Left lung (tissue), 10 donors: Measurements from ENCODE around the gene TSTD2. TPM values are rescaled to one million over a fixed set of nuclear protein-coding genes. Genes with fewer than 3 reads are reported as not detected.
"Not testable (repeated sequence)": the region's sequence is repeated elsewhere in the genome, so short reads cannot be mapped to it uniquely, and the experiment has no call there.

Experiments
- ATAC-seq: fragments of 200-7000 bp; cut with Tn5 transposase; one replicate; pipeline ENCODE4 v1.9.1; 2020; ENCODE audit warnings: moderate library complexity
- DNase-seq, 4 donors: peaks; one replicate each; pipeline ENCODE4 v3.0.0-alpha.2; 2013 to 2020
- H3K27ac ChIP-seq, 2 donors: fragments of 200-600 bp; sonication (generic) in 1 of 2; one replicate each; pipeline versions ENCODE4 v1.5.0 to v1.8.0; 2020 to 2021
- H3K27me3 ChIP-seq, 2 donors: fragments of 200-600 bp; sonication (generic) in 1 of 2; one replicate each; pipeline versions ENCODE4 v1.5.0 to v1.8.0; 2020 to 2021
- H3K36me3 ChIP-seq, 2 donors: fragments of 200-600 bp; sonication (generic) in 1 of 2; one replicate each; pipeline versions ENCODE4 v1.5.0 to v1.8.0; 2020 to 2021
- H3K4me1 ChIP-seq, 2 donors: fragments of 200-600 bp; one replicate each; pipeline ENCODE4 v1.8.0; 2021
- H3K4me3 ChIP-seq, 2 donors: fragments of 200-600 bp; sonication (generic) in 1 of 2; one replicate each; pipeline versions ENCODE4 v1.5.0 to v1.8.0; 2020 to 2021; ENCODE audit warnings: mild to moderate bottlenecking in 1 of 2
- H3K9me3 ChIP-seq, 2 donors: fragments of 200-600 bp; sonication (generic) in 1 of 2; one replicate each; pipeline versions ENCODE4 v1.5.0 to v1.8.0; 2020 to 2021
- CTCF ChIP-seq, 2 donors: fragments of 200-600 bp; sonication (generic) in 1 of 2; IDR thresholded peaks; one replicate each; pipeline versions ENCODE4 v1.5.0 to v1.8.0; 2021; ENCODE audit warnings: antibody characterized with exemption in 2 of 2
- intact Hi-C, 2 donors: fragments of 100-400 bp; cut with DNase I; formaldehyde crosslinking; loops; one replicate each; pipeline versions ENCODE4 v1.11.2 to v1.14.2; 2022
- polyA plus RNA-seq, 6 donors: library from polyadenylated mRNA; unstranded; fragments of 120-200 nt; gene quantifications; one replicate each; pipeline ENCODE4 v1.2.1, GENCODE V29; 2013; ENCODE audit not compliant: insufficient read length in 6 of 6
- total RNA-seq, 2 donors: library from RNA; stranded (reverse); fragmentation: NEBNext Ultra II Directional; extraction: Animal tissue kit (Norgen Biotek cat#: 25700); gene quantifications; one replicate each; pipeline ENCODE4 v1.2.1, GENCODE V29; 2021
- donor health status: DM: no; HTN: yes; CAD: no.
- donor health status: DM: no; HTN: no; CAD: no.

The TSTD2 gene
- total and polyA plus RNA-seq, 8 donors = 16.4 to 41.5 (median 34.1) TPM

- no peaks in the 10 kb centered on the region for H3K27me3 ChIP-seq
- no peak overlapping the region for H3K27ac ChIP-seq
- ATAC-seq (no peak), DNase-seq (no peak)
- intact Hi-C loops = no loop called here
- peaks cover 9 to 27% of the 10 kb centered on the region in 2 donors for H3K4me1 ChIP-seq
- H3K4me3 ChIP-seq = no peak overlapping the region
- no peak for TF ChIP-seq CTCF (IDR thresholded peaks at IDR 0.05)
- H3K9me3 ChIP-seq = no peaks in the 10 kb centered on the region
- H3K36me3 ChIP-seq = peaks cover 0 to 21% of the 10 kb centered on the region in 2 donors
These were observed 4.5 kb downstream of the TSTD2 start for GRCh38 chr9:97628668-97629067.

GRCh38 chr9:97627624-97628023, 5.5 kb downstream of the TSTD2 start:
- Histone ChIP-seq H3K27ac (no peak overlapping the region), H3K36me3 (peaks cover 0 to 29% of the 10 kb centered on the region in 2 donors), H3K27me3 (no peaks in the 10 kb centered on the region), H3K9me3 (no peaks in the 10 kb centered on the region), H3K4me1 (peaks cover 9 to 27% of the 10 kb centered on the region in 2 donors), H3K4me3 (no peak overlapping the region)
- TF ChIP-seq CTCF (IDR thresholded peaks at IDR 0.05) = no peak
- intact Hi-C loops = no loop called here
- no peak for DNase-seq
- ATAC-seq = no peak

- Histone ChIP-seq H3K4me1 (peaks cover 0 to 12% of the 10 kb centered on the region in 2 donors), H3K27ac (no peak overlapping the region), H3K9me3 (no peaks in the 10 kb centered on the region), H3K36me3 (peaks cover 0 to 46% of the 10 kb centered on the region in 2 donors), H3K4me3 (no peak overlapping the region), H3K27me3 (no peaks in the 10 kb centered on the region)
- DNase-seq (no peak), ATAC-seq (no peak)
- TF ChIP-seq CTCF (IDR thresholded peaks at IDR 0.05) = no peak
- intact Hi-C loops = no loop called here
These were observed 7.5 kb downstream of the TSTD2 start for GRCh38 chr9:97625620-97626019.

- TF ChIP-seq CTCF (IDR thresholded peaks at IDR 0.05) = no peak
- Histone ChIP-seq H3K4me1 (peaks cover 0 to 12% of the 10 kb centered on the region in 2 donors), H3K36me3 (peaks cover 0 to 54% of the 10 kb centered on the region in 2 donors), H3K9me3 (no peaks in the 10 kb centered on the region), H3K27me3 (no peaks in the 10 kb centered on the region), H3K27ac (no peak overlapping the region), H3K4me3 (no peak overlapping the region)
- ATAC-seq (no peak), DNase-seq (no peak)
- intact Hi-C loops = no loop called here
These were observed 9.2 kb downstream of the TSTD2 start for GRCh38 chr9:97623946-97624345.

- DNase-seq, H3K27ac ChIP-seq, H3K9me3 ChIP-seq, H3K4me1 ChIP-seq, intact Hi-C loops, H3K27me3 ChIP-seq, H3K4me3 ChIP-seq, ATAC-seq: not testable (repeated sequence)
- H3K36me3 ChIP-seq = peaks cover 0 to 61% of the 10 kb centered on the region in 2 donors
These were observed 10.7 kb downstream of the TSTD2 start for GRCh38 chr9:97622483-97622882.

GRCh38 chr9:97620063-97620462, 13.1 kb downstream of the TSTD2 start:
- H3K27me3 ChIP-seq, DNase-seq, ATAC-seq, H3K4me3 ChIP-seq, intact Hi-C loops, H3K9me3 ChIP-seq, H3K4me1 ChIP-seq, H3K27ac ChIP-seq: not testable (repeated sequence)
- peaks cover 0 to 56% of the 10 kb centered on the region in 2 donors for H3K36me3 ChIP-seq
